ENCODE results near the gene CCDC124.
"Not testable (repeated sequence)": the region's sequence is repeated elsewhere in the genome, so short reads cannot be mapped to it uniquely, and the experiment has no call there.

CCDC124 gene

DNA sequence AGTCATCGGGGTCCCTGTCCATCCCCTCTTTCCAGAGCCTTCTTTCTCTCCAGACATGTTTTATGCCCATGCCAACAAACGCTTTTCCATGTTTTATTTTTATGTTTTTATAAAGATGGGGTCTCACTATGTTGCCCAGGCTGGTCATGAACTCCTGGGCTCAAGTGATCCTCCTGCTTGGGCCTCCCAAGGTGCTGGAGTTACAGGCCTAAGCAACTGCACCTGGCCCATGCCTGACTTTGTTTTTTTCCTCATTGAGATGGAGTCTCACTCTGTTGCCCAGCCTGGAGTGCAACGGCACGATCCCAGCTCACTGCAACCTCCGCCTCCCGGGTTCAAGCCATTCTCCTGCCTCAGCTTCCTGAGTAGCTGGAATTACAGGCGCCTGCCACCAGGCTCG lies 53.8 kb downstream of the CCDC124 start:
- not testable (repeated sequence) for DNase-seq (ENCODE audit: low read depth in 2 of 2)

GRCh38 chr19:17988161-17988560 lies 55.3 kb downstream of the CCDC124 start:
- no peak for DNase-seq (ENCODE audit: low read depth in 2 of 2)

DNA sequence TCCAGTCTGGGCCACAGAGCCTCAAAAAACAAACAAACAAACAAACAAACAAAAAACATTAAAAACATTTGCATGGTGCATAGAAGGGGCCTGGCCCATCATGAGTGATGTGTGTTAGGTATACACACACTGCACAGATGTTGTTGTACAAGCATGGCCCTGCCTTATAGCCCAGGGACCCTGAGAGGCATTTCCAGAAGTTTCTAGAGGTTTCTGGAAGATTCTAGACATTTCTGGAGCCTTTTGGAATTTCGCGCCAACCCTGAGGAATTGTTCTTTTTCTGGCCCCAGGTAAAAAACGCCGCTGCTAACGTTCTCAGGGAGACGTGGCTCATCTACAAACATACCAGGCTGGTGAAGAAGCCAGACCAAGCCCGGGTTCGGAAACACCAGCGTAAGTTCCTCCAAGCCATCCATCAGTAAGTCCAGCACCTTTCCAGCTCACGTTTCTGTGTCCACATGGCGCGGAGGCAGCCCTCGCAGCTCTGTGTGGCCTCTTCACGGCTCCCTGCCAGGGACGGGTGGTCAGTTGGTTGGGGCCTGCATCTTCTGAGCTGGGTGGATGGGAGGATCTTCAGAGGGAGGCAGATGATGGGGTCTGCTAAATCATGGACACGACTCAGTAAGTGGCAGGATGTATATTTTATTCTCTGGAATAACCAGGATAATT lies 56.7 kb downstream of the CCDC124 start:
- no peak for DNase-seq (ENCODE audit: low read depth in 2 of 2)

GRCh38 chr19:17993076-17993813 lies 60.4 kb downstream of the CCDC124 start:
- DNase-seq (ENCODE audit: low read depth in 2 of 2), result no peak
